SU-DHL-6 (cell line): ENCODE results near the gene EFCAB12.

Experiments
- CTCF ChIP-seq: fragments of 200-600 bp; sonication (generic); IDR thresholded peaks from one replicate; pipeline ENCODE4 v1.5.1; 2017; ENCODE audit warnings: antibody characterized with exemption, mild to moderate bottlenecking, low read length, moderate library complexity; ENCODE audit not compliant: insufficient read depth, poor library complexity, severe bottlenecking
- EZH2phosphoT487 ChIP-seq: fragments of 200-600 bp; sonication (generic), shearing (Covaris generic); conservative IDR thresholded peaks from 2 replicates; pipeline ENCODE4 v1.6.1; 2018; ENCODE audit warnings: mild to moderate bottlenecking, antibody characterized with exemption, low read length, moderate library complexity, mixed read lengths

- TF ChIP-seq CTCF (no peak), EZH2phosphoT487 (no peak)
These were observed 70.8 kb downstream of the EFCAB12 start for GRCh38 chr3:129357616-129358015.
